ENCODE measurements around the gene FCSK. TPM values are rescaled to one million over a fixed set of nuclear protein-coding genes. Genes with fewer than 3 reads are reported as not detected.
"Not testable (repeated sequence)": the region's sequence is repeated elsewhere in the genome, so short reads cannot be mapped to it uniquely, and the experiment has no call there.

The FCSK gene
- total RNA-seq, 4 donors from 2014 or later = 12.1 to 65.3 (median 22.9) TPM

DNA sequence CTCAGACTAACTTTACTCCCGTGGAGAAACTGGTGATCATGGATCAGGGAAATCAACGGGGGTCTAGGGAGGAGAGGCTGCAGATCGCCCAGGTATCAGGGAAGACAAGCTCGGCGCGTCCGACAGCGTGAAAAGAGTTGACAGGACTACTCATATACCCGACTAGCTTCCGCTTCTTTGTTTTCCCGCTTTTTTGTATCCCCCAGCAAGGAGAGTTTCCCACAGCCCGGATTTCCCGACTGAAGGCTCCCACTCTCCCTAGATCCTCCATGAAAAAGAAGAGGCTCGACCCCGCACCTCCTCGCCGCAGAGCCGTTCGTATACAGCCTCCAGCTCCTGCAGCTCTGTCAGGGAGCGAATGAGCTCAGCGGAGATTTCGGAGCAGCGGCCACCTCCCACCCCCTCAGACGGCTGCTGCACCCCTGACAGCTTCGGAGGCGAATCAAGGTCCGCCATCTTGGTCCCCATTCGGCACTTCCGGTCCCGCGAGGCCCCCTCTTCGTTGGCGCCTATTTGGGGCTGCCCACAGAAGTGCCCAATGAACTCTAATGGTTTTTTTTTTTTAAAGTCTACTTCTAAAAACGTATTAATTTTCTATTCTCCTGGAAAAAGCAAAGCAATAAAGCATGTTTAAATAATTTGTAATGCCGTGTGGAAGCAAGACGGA lies 68.8 kb downstream of the FCSK start, which contains the start of gene COG4:
Gene COG4, minus strand, starts transcription at position 479 of the 667 bp plus-strand sequence. Its CDS starts 11 bp downstream, at position 468.
- intact Hi-C loops (cut with DNase I; ENCODE audit: low total_unique reads) = loop anchor here (10.0 kb wide), 1 partner anchor 132 kb away; no protein-coding TSS in a partner anchor
- H3K4me1 ChIP-seq = peaks cover 16 to 33% of the 10 kb centered on the region in 2 donors
- H3K36me3 ChIP-seq = no peaks in the 10 kb centered on the region
- H3K27me3 ChIP-seq = no peaks in the 10 kb centered on the region
- no peak for TF ChIP-seq POLR2A (IDR thresholded peaks at IDR 0.05)
- TF ChIP-seq, protein P1, sequence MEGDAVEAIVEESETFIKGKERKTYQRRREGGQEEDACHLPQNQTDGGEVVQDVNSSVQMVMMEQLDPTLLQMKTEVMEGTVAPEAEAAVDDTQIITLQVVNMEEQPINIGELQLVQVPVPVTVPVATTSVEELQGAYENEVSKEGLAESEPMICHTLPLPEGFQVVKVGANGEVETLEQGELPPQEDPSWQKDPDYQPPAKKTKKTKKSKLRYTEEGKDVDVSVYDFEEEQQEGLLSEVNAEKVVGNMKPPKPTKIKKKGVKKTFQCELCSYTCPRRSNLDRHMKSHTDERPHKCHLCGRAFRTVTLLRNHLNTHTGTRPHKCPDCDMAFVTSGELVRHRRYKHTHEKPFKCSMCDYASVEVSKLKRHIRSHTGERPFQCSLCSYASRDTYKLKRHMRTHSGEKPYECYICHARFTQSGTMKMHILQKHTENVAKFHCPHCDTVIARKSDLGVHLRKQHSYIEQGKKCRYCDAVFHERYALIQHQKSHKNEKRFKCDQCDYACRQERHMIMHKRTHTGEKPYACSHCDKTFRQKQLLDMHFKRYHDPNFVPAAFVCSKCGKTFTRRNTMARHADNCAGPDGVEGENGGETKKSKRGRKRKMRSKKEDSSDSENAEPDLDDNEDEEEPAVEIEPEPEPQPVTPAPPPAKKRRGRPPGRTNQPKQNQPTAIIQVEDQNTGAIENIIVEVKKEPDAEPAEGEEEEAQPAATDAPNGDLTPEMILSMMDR (IDR thresholded peaks at IDR 0.05) = no peak
- H3K9me3 ChIP-seq = no peaks in the 10 kb centered on the region
- DNase-seq = peak; percentile 80 to 85
- H3K27ac ChIP-seq = peak within 1 kb of the TSS; percentile 89 to 90
- H3K4me3 ChIP-seq = peak within 1 kb of the TSS; percentile 90 to 95

DNA sequence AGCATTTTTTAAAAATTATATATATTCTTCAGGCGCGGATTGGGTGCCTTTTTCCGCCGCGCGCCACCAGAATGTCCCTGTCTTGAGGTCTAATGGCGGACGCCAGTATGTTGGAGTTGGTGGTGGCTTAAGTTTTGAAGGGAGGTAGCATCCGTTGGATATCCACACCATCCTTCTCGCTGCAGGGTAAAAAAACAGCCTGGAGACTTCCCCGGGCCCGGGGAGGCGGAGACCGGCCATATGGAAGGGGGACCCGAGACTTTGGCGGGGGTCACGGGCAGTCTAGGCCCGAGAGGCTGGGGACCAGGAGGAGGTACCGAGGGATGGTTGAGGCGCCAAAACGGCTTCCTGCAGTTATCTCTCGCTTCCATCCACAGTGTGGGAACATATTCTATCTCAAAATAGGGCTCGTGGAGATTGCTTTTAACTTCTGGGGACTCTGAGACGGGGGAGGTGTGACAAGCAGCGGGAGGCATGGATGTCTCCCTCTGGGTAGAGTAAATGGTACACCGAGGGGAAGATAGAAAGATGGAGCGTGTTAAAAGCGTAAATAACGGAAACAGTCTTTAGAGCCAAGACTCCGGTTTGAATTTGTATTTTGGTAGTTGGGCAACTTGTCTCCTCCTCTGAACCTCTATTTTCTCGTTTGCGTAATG lies 69.5 kb downstream of the FCSK start, which contains the start of gene SF3B3:
Gene SF3B3, plus strand, starts transcription at position 74 of the 656 bp plus-strand sequence. CDS start 2,841 bp downstream, outside the sequence.
- H3K36me3 ChIP-seq = no peaks in the 10 kb centered on the region
- H3K27me3 ChIP-seq = no peaks in the 10 kb centered on the region
- peak; percentile 60 to 64 for DNase-seq
- peaks cover 16 to 37% of the 10 kb centered on the region in 2 donors for H3K4me1 ChIP-seq
- peak within 1 kb of the TSS; percentile 90 to 95 for H3K4me3 ChIP-seq
- TF ChIP-seq, protein P1 (IDR thresholded peaks at IDR 0.05) = no peak
- no peak for TF ChIP-seq POLR2A (IDR thresholded peaks at IDR 0.05)
- H3K9me3 ChIP-seq = no peaks in the 10 kb centered on the region
- intact Hi-C loops (cut with DNase I; ENCODE audit: low total_unique reads) = loop anchor here (10.0 kb wide), 1 partner anchor 131 kb away; no protein-coding TSS in a partner anchor
- H3K27ac ChIP-seq = peak within 1 kb of the TSS; percentile 89 to 90

GRCh38 chr16:70524399-70524825 lies 70.0 kb downstream of the FCSK start:
- not testable (repeated sequence) for H3K27me3 ChIP-seq, H3K9me3 ChIP-seq, H3K36me3 ChIP-seq
- Histone ChIP-seq H3K4me3 (peak overlapping the region; percentile 90 to 95), H3K4me1 (peaks cover 19 to 40% of the 10 kb centered on the region in 2 donors), H3K27ac (peak overlapping the region; percentile 89 to 90)
- intact Hi-C loops (cut with DNase I; ENCODE audit: low total_unique reads) = loop anchor here (10.0 kb wide), 1 partner anchor 130 kb away; no protein-coding TSS in a partner anchor
- peak; percentile 24 to 31 for DNase-seq

GRCh38 chr16:70526403-70526802 lies 72.0 kb downstream of the FCSK start:
- Histone ChIP-seq H3K36me3 (no peaks in the 10 kb centered on the region), H3K4me3 (no peak overlapping the region), H3K27me3 (no peaks in the 10 kb centered on the region), H3K4me1 (peaks cover 19 to 40% of the 10 kb centered on the region in 2 donors), H3K9me3 (no peaks in the 10 kb centered on the region), H3K27ac (no peak overlapping the region)
- intact Hi-C loops (cut with DNase I; ENCODE audit: low total_unique reads) = loop anchor here (10.0 kb wide), 1 partner anchor 128 kb away; no protein-coding TSS in a partner anchor
- TF ChIP-seq, protein P1 (IDR thresholded peaks at IDR 0.05) = no peak
- no peak for TF ChIP-seq POLR2A (IDR thresholded peaks at IDR 0.05)
- DNase-seq = no peak

DNA sequence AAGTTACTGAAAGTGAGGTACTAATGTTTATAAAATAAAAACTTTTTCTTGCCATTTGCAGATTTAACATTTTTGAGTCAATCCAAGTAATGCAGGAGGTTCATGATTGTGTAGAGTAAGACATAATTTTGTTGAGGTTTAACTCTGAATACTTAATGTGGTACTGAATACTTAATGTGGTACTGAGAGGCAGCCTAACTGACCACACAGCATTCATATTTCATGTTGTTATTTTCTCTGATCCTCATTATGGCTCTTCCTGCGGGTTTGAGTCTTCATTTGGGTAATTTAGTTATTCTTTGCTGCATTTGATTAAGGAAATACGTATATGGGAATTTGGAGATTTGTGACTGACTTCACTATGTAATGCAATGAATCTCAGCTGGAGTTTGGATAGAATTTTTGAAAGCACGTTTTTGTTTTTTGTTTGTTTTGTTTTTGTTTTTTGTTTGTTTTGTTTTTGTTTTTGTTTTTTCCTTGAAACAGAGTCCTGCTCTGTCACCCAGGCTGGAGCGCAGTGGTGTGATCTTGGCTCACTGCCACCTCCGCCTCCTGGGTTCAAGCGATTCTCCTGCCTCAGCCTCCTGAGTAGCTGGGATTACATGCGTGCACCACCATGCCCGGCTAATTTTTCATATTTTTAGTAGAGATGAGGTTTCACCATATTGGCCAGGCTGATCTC lies 73.1 kb downstream of the FCSK start:
- no peaks in the 10 kb centered on the region for H3K27me3 ChIP-seq
- H3K9me3 ChIP-seq = no peaks in the 10 kb centered on the region
- no peak overlapping the region for H3K4me3 ChIP-seq
- H3K36me3 ChIP-seq = no peaks in the 10 kb centered on the region
- intact Hi-C loops (cut with DNase I; ENCODE audit: low total_unique reads) = loop anchor here (10.0 kb wide), 1 partner anchor 127 kb away; no protein-coding TSS in a partner anchor
- TF ChIP-seq, protein P1 (IDR thresholded peaks at IDR 0.05) = no peak
- no peak for TF ChIP-seq POLR2A (IDR thresholded peaks at IDR 0.05)
- no peak for DNase-seq
- no peak overlapping the region for H3K27ac ChIP-seq
- H3K4me1 ChIP-seq = peaks cover 19 to 37% of the 10 kb centered on the region in 2 donors

Measured in uterus (tissue), 4 donors.